DMS153 (cell line): ENCODE results near the gene LDLRAD4.

Source experiments
- DNase-seq: peaks from one replicate; lab custom pipeline; 2025; lab: John Stamatoyannopoulos, UW

LDLRAD4 gene

GRCh38 chr18:13409026-13409425 lies 190.5 kb downstream of the LDLRAD4 start:
- DNase-seq = no peak

GRCh38 chr18:13409997-13410396 lies 191.4 kb downstream of the LDLRAD4 start:
- DNase-seq = no peak

GRCh38 chr18:13410471-13410870 lies 191.9 kb downstream of the LDLRAD4 start:
- no peak for DNase-seq

- DNase-seq = no peak
Observed at GRCh38 chr18:13412017-13412416, 193.5 kb downstream of the LDLRAD4 start.

GRCh38 chr18:13412901-13413300 lies 194.3 kb downstream of the LDLRAD4 start:
- no peak for DNase-seq

GRCh38 chr18:13414102-13414501 lies 195.5 kb downstream of the LDLRAD4 start:
- DNase-seq = no peak

GRCh38 chr18:13414521-13414920 lies 196.0 kb downstream of the LDLRAD4 start:
- DNase-seq = no peak

- no peak for DNase-seq
Observed at GRCh38 chr18:13415736-13416135, 197.2 kb downstream of the LDLRAD4 start.

GRCh38 chr18:13416208-13416607 lies 197.6 kb downstream of the LDLRAD4 start:
- DNase-seq = no peak

GRCh38 chr18:13416848-13417247 lies 198.3 kb downstream of the LDLRAD4 start:
- DNase-seq = no peak

- DNase-seq = no peak
Observed at GRCh38 chr18:13418013-13418710, 199.6 kb downstream of the LDLRAD4 start.

GRCh38 chr18:13420969-13421686 lies 202.6 kb downstream of the LDLRAD4 start:
- no peak for DNase-seq

GRCh38 chr18:13422541-13423147 lies 204.1 kb downstream of the LDLRAD4 start:
- no peak for DNase-seq

- no peak for DNase-seq
Observed at GRCh38 chr18:13423352-13423751, 204.8 kb downstream of the LDLRAD4 start.

- no peak for DNase-seq
Observed at GRCh38 chr18:13424363-13424762, 205.8 kb downstream of the LDLRAD4 start.

GRCh38 chr18:13425357-13426091 lies 207.0 kb downstream of the LDLRAD4 start:
- DNase-seq = no peak

- DNase-seq = no peak
Observed at GRCh38 chr18:13427354-13427753, 208.8 kb downstream of the LDLRAD4 start.

- DNase-seq = no peak
Observed at GRCh38 chr18:13428319-13428718, 209.8 kb downstream of the LDLRAD4 start.

- DNase-seq = no peak
Observed at GRCh38 chr18:13429016-13429415, 210.5 kb downstream of the LDLRAD4 start.

GRCh38 chr18:13429884-13430510 lies 211.4 kb downstream of the LDLRAD4 start:
- no peak for DNase-seq

- no peak for DNase-seq
Observed at GRCh38 chr18:13430663-13431062, 212.1 kb downstream of the LDLRAD4 start.

- no peak for DNase-seq
Observed at GRCh38 chr18:13431886-13432285, 213.3 kb downstream of the LDLRAD4 start.
